Karpas-422 (cell line): ENCODE data around the gene DOCK4. TPM values are rescaled to one million over a fixed set of nuclear protein-coding genes. Genes with fewer than 3 reads are reported as not detected.

Source experiments
- DNase-seq: peaks from one replicate; pipeline ENCODE4 v3.0.0-alpha.2; 2015
- H2AFZ ChIP-seq: fragments of 200-600 bp; sonication (generic); 2 replicates; pipeline ENCODE4 v1.6.1; 2014; ENCODE audit warnings: antibody characterized with exemption, low read length, mixed read lengths
- H3K27ac ChIP-seq: fragments of 200-600 bp; sonication (generic); 2 replicates; pipeline ENCODE4 v1.5.1; 2014; ENCODE audit warnings: mild to moderate bottlenecking, low read length, moderate library complexity
- H3K27me3 ChIP-seq: fragments of 200-600 bp; sonication (generic); 2 replicates; pipeline ENCODE4 v1.6.1; 2014; ENCODE audit warnings: low read length, mixed read lengths
- H3K36me3 ChIP-seq: fragments of 200-600 bp; sonication (generic); 2 replicates; pipeline ENCODE4 v1.6.1; 2014; ENCODE audit warnings: low read length, mixed read lengths; ENCODE audit not compliant: insufficient read depth
- H3K4me1 ChIP-seq: fragments of 200-600 bp; sonication (generic); 2 replicates; pipeline ENCODE4 v1.6.1; 2014; ENCODE audit warnings: mild to moderate bottlenecking, low read length, mixed read lengths
- H3K4me2 ChIP-seq: fragments of 200-600 bp; sonication (generic); 2 replicates; pipeline ENCODE4 v1.6.1; 2014; ENCODE audit warnings: low read length, low read depth, mild to moderate bottlenecking; ENCODE audit not compliant: poor library complexity, severe bottlenecking
- H3K4me3 ChIP-seq: fragments of 200-600 bp; sonication (generic); 2 replicates; pipeline ENCODE4 v1.5.1; 2014; ENCODE audit warnings: mild to moderate bottlenecking, antibody characterized with exemption, low read length, mixed read lengths
- H3K79me2 ChIP-seq: fragments of 200-600 bp; sonication (generic); 2 replicates; pipeline ENCODE4 v1.6.1; 2014; ENCODE audit warnings: mild to moderate bottlenecking, low read length, mixed read lengths
- H3K9ac ChIP-seq: fragments of 200-600 bp; sonication (generic); 2 replicates; pipeline ENCODE4 v1.6.0; 2014; ENCODE audit warnings: low read length
- H3K9me2 ChIP-seq: fragments of 200-600 bp; sonication (generic), shearing (Covaris generic); replicated peaks from 2 replicates; pipeline ENCODE4 v1.6.0; 2014; ENCODE audit warnings: mild to moderate bottlenecking, low read length, moderate library complexity; ENCODE audit not compliant: insufficient read depth
- H3K9me3 ChIP-seq: fragments of 300-700, 200-600 bp; sonication (generic); 2 replicates; pipeline ENCODE4 v1.6.1; 2014; ENCODE audit warnings: low read length, mixed read lengths
- H4K20me1 ChIP-seq: fragments of 200-600 bp; sonication (generic); 2 replicates; pipeline ENCODE4 v1.6.1; 2014; ENCODE audit warnings: mild to moderate bottlenecking, antibody characterized with exemption, low read length, low read depth; ENCODE audit not compliant: insufficient read depth
- total RNA-seq: library from RNA; depleted of rRNA; stranded (reverse); fragments of >200 nt; shearing (Covaris generic); gene quantifications from 2 replicates; pipeline ENCODE4 v1.2.3, GENCODE V29; 2014; ENCODE audit warnings: low replicate concordance

The DOCK4 gene
- total RNA-seq, 1 experiment from 2014 or later: 0.07 TPM

DNA sequence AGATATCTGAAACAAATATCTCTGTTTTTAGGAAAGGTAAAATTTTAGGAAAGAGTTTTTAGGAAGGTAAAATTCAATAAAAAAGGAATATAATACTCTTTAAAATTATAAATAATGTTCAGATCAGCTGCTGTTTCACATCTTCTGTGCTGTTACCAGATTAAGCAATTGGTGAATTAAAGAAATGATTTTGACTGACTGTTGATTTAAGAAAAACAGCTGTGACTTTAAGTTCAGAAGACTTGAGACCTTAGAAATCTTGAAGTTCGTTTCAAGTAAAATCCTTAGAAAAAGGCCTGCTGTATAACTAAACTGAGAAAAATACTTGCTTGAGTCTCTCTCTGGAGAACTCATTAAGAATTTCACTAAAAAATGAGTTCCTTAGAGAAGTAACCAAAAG lies 250.6 kb downstream of the DOCK4 start:
- H3K27me3 ChIP-seq: no peaks in the 10 kb centered on the region
- H3K4me2 ChIP-seq: no peak overlapping the region
- DNase-seq: no peak
- H3K36me3 ChIP-seq: no peaks in the 10 kb centered on the region
- H2AFZ ChIP-seq: no peak overlapping the region
- H3K9ac ChIP-seq: no peak overlapping the region
- no peaks in the 10 kb centered on the region for H3K4me1 ChIP-seq
- H3K9me3 ChIP-seq: no peaks in the 10 kb centered on the region
- H3K79me2 ChIP-seq: no peaks in the 10 kb centered on the region
- no peaks in the 10 kb centered on the region for H4K20me1 ChIP-seq
- H3K9me2 ChIP-seq: no peaks in the 10 kb centered on the region
- no peak overlapping the region for H3K4me3 ChIP-seq
- H3K27ac ChIP-seq: no peak overlapping the region

- Histone ChIP-seq H3K79me2 (no peaks in the 10 kb centered on the region), H3K9me2 (no peaks in the 10 kb centered on the region), H3K9me3 (no peaks in the 10 kb centered on the region), H3K36me3 (no peaks in the 10 kb centered on the region), H3K4me2 (no peak overlapping the region), H4K20me1 (no peaks in the 10 kb centered on the region), H3K4me1 (no peaks in the 10 kb centered on the region), H2AFZ (no peak overlapping the region), H3K9ac (no peak overlapping the region), H3K27me3 (no peaks in the 10 kb centered on the region), H3K4me3 (no peak overlapping the region), H3K27ac (no peak overlapping the region)
- no peak for DNase-seq
These were observed 251.5 kb downstream of the DOCK4 start for GRCh38 chr7:111954474-111955381.

DNA sequence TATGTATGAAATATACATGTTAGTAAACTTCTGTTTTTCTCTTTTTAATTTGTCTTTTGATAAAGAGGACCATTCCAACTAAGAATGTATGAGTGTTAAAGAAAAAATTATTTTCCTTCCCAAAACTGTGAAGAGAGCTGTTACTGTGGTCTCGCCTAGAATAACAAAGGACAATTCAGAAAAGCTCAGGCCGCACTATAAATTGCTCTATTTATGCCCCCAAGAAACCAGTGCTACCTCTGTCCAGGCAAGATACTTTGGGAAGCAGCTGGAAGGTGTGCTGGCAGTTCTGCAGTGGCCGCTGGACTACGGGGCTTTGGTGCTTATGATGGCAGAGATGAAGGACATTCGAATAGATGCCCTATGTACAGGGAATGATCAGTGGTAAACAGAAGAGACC lies 252.1 kb downstream of the DOCK4 start:
- Histone ChIP-seq H3K4me2 (no peak overlapping the region), H3K27me3 (no peaks in the 10 kb centered on the region), H3K79me2 (no peaks in the 10 kb centered on the region), H3K4me3 (no peak overlapping the region), H4K20me1 (no peaks in the 10 kb centered on the region), H3K9ac (no peak overlapping the region), H3K27ac (no peak overlapping the region), H3K9me2 (no peaks in the 10 kb centered on the region), H2AFZ (no peak overlapping the region), H3K36me3 (no peaks in the 10 kb centered on the region), H3K9me3 (no peaks in the 10 kb centered on the region), H3K4me1 (no peaks in the 10 kb centered on the region)
- DNase-seq: no peak

- Histone ChIP-seq H3K4me3 (no peak overlapping the region), H3K79me2 (no peaks in the 10 kb centered on the region), H3K4me2 (no peak overlapping the region), H3K27me3 (no peaks in the 10 kb centered on the region), H3K9me3 (no peaks in the 10 kb centered on the region), H4K20me1 (no peaks in the 10 kb centered on the region), H3K36me3 (no peaks in the 10 kb centered on the region), H3K27ac (no peak overlapping the region), H3K9me2 (no peaks in the 10 kb centered on the region), H3K9ac (no peak overlapping the region), H2AFZ (no peak overlapping the region), H3K4me1 (no peaks in the 10 kb centered on the region)
- DNase-seq: peak; percentile 55
These were observed 252.6 kb downstream of the DOCK4 start for GRCh38 chr7:111953611-111954010.

- no peaks in the 10 kb centered on the region for H3K9me3 ChIP-seq
- no peak overlapping the region for H3K9ac ChIP-seq
- no peak overlapping the region for H2AFZ ChIP-seq
- H3K4me2 ChIP-seq: no peak overlapping the region
- H3K4me3 ChIP-seq: no peak overlapping the region
- H3K36me3 ChIP-seq: no peaks in the 10 kb centered on the region
- H4K20me1 ChIP-seq: no peaks in the 10 kb centered on the region
- H3K27ac ChIP-seq: no peak overlapping the region
- no peaks in the 10 kb centered on the region for H3K9me2 ChIP-seq
- no peaks in the 10 kb centered on the region for H3K4me1 ChIP-seq
- H3K79me2 ChIP-seq: no peaks in the 10 kb centered on the region
- DNase-seq: no peak
- H3K27me3 ChIP-seq: no peaks in the 10 kb centered on the region
These were observed 253.4 kb downstream of the DOCK4 start for GRCh38 chr7:111952783-111953182.

GRCh38 chr7:111951052-111951451 lies 255.1 kb downstream of the DOCK4 start:
- Histone ChIP-seq H3K36me3 (no peaks in the 10 kb centered on the region), H3K9me2 (no peaks in the 10 kb centered on the region), H4K20me1 (no peaks in the 10 kb centered on the region), H3K27ac (no peak overlapping the region), H3K9ac (no peak overlapping the region), H3K4me1 (no peaks in the 10 kb centered on the region), H2AFZ (no peak overlapping the region), H3K79me2 (no peaks in the 10 kb centered on the region), H3K4me2 (no peak overlapping the region), H3K9me3 (no peaks in the 10 kb centered on the region), H3K4me3 (no peak overlapping the region), H3K27me3 (no peaks in the 10 kb centered on the region)
- no peak for DNase-seq

DNA sequence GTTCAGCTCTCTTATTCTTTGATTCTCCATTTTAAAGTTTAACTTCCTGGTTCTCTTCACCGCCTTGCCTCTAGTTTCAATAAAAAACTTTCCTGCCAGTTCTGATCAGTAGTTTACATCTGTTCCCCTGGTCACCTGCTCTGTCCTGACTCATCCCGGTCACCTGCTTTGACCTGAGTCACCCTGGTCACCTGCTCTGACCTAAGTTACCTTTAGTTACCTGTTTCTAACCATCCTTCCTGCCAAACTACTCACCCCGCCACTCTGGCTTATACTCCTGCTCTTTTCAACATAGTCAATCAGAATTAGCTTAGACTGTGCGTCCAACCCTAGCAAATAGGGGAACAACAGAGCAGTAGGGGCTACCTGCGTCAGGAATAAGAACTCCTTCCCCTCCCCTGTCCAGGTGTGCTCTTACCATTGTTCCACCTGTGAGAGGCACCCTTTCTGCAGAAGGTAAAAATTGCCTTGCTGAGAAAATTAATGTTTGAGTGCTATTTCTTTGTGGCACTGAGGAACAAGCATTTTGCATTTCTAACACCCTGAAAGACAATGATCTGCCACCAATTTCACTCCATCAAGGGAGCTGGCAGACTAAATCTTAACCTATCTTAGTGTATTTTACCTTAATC lies 263.6 kb downstream of the DOCK4 start:
- H3K27ac ChIP-seq: no peak overlapping the region
- H3K9me2 ChIP-seq: no peaks in the 10 kb centered on the region
- H3K9ac ChIP-seq: no peak overlapping the region
- DNase-seq: no peak
- H4K20me1 ChIP-seq: no peaks in the 10 kb centered on the region
- H3K4me3 ChIP-seq: no peak overlapping the region
- H3K9me3 ChIP-seq: peaks cover 23% of the 10 kb centered on the region; the same call in 1 of the 2 replicates
- H3K27me3 ChIP-seq: no peaks in the 10 kb centered on the region
- H3K4me2 ChIP-seq: no peak overlapping the region
- H2AFZ ChIP-seq: no peak overlapping the region
- no peaks in the 10 kb centered on the region for H3K36me3 ChIP-seq
- no peaks in the 10 kb centered on the region for H3K4me1 ChIP-seq
- H3K79me2 ChIP-seq: no peaks in the 10 kb centered on the region

DNA sequence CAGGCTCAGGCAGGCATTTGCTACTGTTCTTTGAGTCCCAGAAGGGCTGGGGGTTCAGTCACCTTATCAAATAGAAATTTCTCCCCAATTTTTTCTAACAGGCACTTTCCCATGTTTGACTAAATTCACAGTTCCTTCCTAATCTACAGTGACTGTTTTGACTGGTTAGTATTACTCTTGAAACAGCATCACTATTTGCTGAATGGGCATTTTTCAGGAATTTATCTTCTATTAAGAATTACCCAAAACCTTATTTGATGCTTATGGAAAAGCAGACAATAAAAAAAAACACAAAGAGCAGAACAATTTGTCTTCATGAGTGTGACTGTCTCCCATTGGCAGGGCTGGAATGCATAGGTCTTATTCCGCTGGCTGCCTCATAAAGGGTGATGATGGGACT lies 269.0 kb downstream of the DOCK4 start:
- Histone ChIP-seq H3K9me2 (no peaks in the 10 kb centered on the region), H2AFZ (no peak overlapping the region), H3K27me3 (no peaks in the 10 kb centered on the region), H4K20me1 (no peaks in the 10 kb centered on the region), H3K27ac (no peak overlapping the region), H3K4me3 (no peak overlapping the region), H3K79me2 (no peaks in the 10 kb centered on the region), H3K4me1 (no peaks in the 10 kb centered on the region), H3K9ac (no peak overlapping the region), H3K9me3 (peaks cover 8% of the 10 kb centered on the region; the same call in 1 of the 2 replicates), H3K36me3 (no peaks in the 10 kb centered on the region), H3K4me2 (no peak overlapping the region)
- DNase-seq: no peak
